WERI-Rb-1 (cell line): Measurements from ENCODE around the gene TNIK.

Experiments used
- DNase-seq: peaks from one replicate; pipeline ENCODE4 v3.0.0-alpha.2; 2020
- H3K27ac ChIP-seq: fragments of 250-450 bp; sonication (Bioruptor Pico); 2 replicates; pipeline ENCODE4 v1.5.1; 2020; ENCODE audit warnings: mild to moderate bottlenecking, moderate library complexity
- H3K27me3 ChIP-seq: fragments of 250-450 bp; sonication (Bioruptor Pico); 2 replicates; pipeline ENCODE4 v1.5.1; 2021; ENCODE audit warnings: mild to moderate bottlenecking, low read depth, moderate library complexity; ENCODE audit not compliant: insufficient read depth, severe bottlenecking
- H3K36me3 ChIP-seq: fragments of 250-450 bp; sonication (Bioruptor Pico); 2 replicates; pipeline ENCODE4 v1.5.1; 2020; ENCODE audit warnings: mild to moderate bottlenecking, moderate library complexity
- H3K4me3 ChIP-seq: 2 replicates; pipeline ENCODE4 v1.5.1; 2011; ENCODE audit warnings: low read depth, mild to moderate bottlenecking, control low read depth, low read length
- H3K9me3 ChIP-seq: fragments of 250-450 bp; sonication (Bioruptor Pico); 2 replicates; pipeline ENCODE4 v1.5.1; 2021; ENCODE audit warnings: mild to moderate bottlenecking, moderate library complexity; ENCODE audit not compliant: severe bottlenecking
- TF ChIP-seq, protein P1 (sequence below): IDR thresholded peaks from 2 replicates; pipeline ENCODE4 v1.5.1; 2011; ENCODE audit warnings: low read depth, mild to moderate bottlenecking, control low read depth, inconsistent platforms, low read length

TNIK gene

DNA sequence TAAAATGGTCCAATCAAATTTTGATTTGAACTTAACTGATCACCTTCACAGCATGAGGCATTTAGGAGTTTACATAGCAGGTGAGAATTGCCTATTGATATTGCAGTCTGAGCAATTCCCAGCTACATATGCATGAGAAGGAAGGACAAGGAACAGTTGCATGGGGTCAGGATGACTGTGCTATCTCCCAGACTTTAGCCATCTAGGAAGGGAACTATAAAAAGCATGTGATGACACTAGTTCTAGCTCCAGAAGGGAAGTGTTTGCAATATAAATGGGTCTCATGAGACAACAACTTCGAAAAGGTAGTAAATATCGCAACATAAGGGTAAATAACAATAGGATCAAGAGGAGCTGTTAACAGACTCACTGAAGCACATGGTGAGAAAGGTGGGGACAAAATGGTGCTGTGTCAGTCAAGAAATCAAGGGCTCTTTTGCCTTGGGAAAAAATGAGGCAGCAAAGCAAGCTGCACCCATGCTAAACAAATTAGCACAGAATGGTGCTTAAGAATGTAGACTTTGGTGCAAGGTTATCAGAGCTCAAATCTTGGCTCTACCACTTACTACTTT lies 343.3 kb downstream of the TNIK start:
- no peak for DNase-seq
- no peak overlapping the region for H3K4me3 ChIP-seq
- TF ChIP-seq, protein P1, sequence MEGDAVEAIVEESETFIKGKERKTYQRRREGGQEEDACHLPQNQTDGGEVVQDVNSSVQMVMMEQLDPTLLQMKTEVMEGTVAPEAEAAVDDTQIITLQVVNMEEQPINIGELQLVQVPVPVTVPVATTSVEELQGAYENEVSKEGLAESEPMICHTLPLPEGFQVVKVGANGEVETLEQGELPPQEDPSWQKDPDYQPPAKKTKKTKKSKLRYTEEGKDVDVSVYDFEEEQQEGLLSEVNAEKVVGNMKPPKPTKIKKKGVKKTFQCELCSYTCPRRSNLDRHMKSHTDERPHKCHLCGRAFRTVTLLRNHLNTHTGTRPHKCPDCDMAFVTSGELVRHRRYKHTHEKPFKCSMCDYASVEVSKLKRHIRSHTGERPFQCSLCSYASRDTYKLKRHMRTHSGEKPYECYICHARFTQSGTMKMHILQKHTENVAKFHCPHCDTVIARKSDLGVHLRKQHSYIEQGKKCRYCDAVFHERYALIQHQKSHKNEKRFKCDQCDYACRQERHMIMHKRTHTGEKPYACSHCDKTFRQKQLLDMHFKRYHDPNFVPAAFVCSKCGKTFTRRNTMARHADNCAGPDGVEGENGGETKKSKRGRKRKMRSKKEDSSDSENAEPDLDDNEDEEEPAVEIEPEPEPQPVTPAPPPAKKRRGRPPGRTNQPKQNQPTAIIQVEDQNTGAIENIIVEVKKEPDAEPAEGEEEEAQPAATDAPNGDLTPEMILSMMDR, result no peak
- H3K36me3 ChIP-seq, result no peaks in the 10 kb centered on the region
- no peak overlapping the region for H3K27ac ChIP-seq
- H3K27me3 ChIP-seq, result no peaks in the 10 kb centered on the region
- no peaks in the 10 kb centered on the region for H3K9me3 ChIP-seq

DNA sequence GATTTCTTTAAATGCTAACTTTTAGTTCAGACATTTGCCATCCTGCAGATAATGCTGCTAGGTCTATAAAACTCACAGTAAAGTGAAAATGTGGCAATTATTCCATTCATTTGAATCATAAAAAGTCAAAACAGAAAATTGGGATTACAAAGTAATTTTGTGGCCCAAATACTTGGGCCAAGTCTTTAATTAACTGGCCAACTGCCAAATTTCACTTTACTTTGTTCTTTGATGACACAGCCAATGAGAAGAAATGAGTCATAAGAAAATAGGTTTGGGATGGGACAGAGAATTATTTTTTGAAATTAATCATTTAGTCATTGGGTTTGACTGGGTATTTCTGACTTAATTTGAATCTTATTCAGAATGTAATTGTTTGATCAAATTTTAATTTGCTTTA lies 343.8 kb downstream of the TNIK start:
- TF ChIP-seq, protein P1, result no peak
- H3K9me3 ChIP-seq, result no peaks in the 10 kb centered on the region
- no peak overlapping the region for H3K27ac ChIP-seq
- H3K36me3 ChIP-seq, result no peaks in the 10 kb centered on the region
- H3K27me3 ChIP-seq, result no peaks in the 10 kb centered on the region
- H3K4me3 ChIP-seq, result no peak overlapping the region
- no peak for DNase-seq

DNA sequence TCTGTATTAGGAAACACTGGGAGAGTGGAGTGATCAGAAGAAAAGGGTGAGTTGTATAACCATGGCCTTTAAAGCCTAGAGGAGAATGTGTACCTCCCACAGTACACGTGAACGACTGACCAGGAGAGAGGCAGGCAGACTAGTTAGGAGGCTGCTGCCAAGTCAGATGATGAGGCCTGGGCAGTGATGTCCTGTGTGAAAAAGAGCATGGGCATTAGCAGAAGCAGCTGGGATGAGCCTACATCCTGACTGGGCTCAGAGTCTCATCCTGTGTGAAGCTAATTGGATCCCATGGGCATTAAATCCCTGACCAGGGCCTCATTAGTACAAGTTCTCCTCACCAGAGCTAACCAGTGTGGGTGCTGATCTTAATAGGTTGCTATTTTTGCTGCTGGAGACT lies 344.5 kb downstream of the TNIK start:
- Histone ChIP-seq H3K27me3 (no peaks in the 10 kb centered on the region), H3K4me3 (no peak overlapping the region), H3K9me3 (no peaks in the 10 kb centered on the region), H3K27ac (no peak overlapping the region), H3K36me3 (no peaks in the 10 kb centered on the region)
- DNase-seq, result no peak
- TF ChIP-seq, protein P1, result no peak

DNA sequence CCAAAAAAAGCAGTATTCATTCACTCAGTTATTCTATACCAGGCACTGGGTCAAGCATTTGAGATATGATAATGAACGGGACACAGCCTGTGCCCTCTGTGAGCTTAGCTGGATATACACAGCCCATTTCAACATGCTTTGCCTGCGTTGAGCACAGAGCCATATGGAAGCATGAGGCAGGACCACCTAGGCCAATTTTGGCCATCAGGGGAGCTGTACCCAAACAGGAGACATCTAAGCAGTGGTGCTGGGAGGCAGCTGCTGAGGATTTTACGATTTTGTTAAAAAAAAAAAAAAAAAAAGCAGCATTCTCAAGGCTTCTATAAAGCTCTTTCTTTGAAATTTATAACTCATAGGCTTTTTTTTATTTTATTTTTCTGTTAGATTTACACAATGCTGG lies 346.5 kb downstream of the TNIK start:
- no peaks in the 10 kb centered on the region for H3K36me3 ChIP-seq
- TF ChIP-seq, protein P1, result peak; percentile 38; the same call in 1 of the 2 replicates
- H3K27me3 ChIP-seq, result no peaks in the 10 kb centered on the region
- no peaks in the 10 kb centered on the region for H3K9me3 ChIP-seq
- peak; percentile 10 for DNase-seq
- H3K4me3 ChIP-seq, result no peak overlapping the region
- H3K27ac ChIP-seq, result no peak overlapping the region

DNA sequence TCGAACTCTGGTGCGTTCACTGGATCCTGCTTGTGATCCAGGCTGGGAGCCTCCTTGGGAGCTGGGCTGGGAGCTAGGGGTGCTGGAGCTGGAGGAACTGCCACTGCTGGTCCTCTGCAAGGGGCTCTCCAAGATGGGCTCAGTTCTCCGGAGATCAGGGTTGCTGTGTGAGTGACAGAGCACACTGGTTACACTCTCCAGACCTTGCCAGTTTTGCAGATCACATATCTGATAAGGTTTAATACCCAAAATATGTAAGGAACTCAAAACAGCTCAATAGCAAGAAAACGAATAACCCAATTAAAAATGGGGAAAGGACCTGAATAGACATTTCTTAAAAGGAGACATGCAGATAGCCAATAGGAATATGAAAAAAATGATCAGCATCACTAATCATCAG lies 349.5 kb downstream of the TNIK start:
- Histone ChIP-seq H3K9me3 (no peaks in the 10 kb centered on the region), H3K27me3 (no peaks in the 10 kb centered on the region), H3K36me3 (no peaks in the 10 kb centered on the region), H3K27ac (no peak overlapping the region), H3K4me3 (no peak overlapping the region)
- TF ChIP-seq, protein P1, result no peak
- DNase-seq, result no peak

DNA sequence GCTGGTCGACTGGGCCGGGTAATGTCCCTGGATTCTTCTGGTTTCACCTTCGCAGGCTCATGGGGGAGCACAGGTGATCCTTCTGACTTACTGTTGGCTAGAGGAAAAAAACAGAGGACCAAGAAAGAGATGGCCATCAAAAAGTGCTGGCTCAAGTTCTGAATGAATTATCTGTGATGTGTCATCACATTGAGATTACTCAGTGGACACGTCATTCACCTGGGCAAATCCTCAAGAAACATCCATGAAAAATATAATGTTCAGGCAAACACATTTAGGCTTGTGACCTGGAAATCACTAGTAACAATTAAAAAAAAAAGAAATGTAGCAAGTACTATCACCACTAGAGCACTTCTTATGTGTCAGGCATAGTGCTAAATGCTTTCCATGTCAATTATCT lies 352.1 kb downstream of the TNIK start:
- no peaks in the 10 kb centered on the region for H3K9me3 ChIP-seq
- H3K4me3 ChIP-seq, result no peak overlapping the region
- no peak overlapping the region for H3K27ac ChIP-seq
- H3K27me3 ChIP-seq, result no peaks in the 10 kb centered on the region
- TF ChIP-seq, protein P1, result no peak
- no peaks in the 10 kb centered on the region for H3K36me3 ChIP-seq
- no peak for DNase-seq
